GM11168 (cell line): ENCODE measurements around the gene DACT3.

Source experiments
- in situ Hi-C: fragments of 300-500 bp; cut with MboI; formaldehyde crosslinking; loops from one replicate; pipeline ENCODE4 v1.12.0; 2022; ENCODE audit warnings: low sequenced_read_pairs; ENCODE audit not compliant: unreplicated experiment

The DACT3 gene

DNA sequence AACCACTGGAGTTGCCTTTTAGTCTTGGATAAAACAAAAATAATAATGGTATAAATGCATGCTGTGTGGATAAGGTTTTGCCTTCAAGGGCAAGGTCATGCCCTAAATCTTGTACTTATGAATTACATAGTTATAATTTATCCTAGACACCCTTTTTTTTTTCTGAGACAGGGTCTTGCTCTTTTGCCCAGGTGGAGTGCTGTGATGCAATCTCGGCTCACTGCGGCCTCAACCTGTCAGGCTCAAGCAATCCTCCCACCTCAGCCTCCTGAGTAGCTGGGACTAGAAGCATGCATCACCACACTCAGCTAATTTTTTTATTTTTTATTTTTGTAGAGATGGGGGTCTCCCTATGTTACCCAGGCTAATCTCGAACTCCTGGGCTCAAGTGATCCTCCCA, 7.7 kb upstream of the DACT3 start:
- in situ Hi-C loops, result no loop called here

DNA sequence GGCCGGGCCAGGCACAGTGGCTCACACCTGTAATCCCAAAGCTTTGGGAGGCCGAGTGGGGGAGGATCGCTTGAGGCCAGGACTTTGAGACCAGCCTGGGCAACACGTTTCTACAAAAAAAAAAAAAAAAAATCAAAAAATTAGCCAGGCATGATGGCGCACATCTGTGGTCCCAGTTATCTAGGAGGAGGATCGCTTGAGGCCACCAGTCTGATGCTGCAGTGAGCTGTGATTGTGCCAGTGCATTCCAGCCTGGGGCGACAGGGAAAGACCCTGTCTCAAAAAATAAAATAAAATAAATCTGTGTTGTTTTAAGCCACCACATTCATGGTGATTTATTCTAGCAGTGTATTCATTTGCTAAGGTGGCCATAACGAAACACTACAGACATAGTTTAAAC, 4.1 kb upstream of the DACT3 start:
- in situ Hi-C loops, result no loop called here

- in situ Hi-C loops, result loop anchor here (5.0 kb wide), 1 partner anchor 50 kb away; no protein-coding TSS in a partner anchor
Measured at GRCh38 chr19:46661735-46662592, 982 bp upstream of the DACT3 start.

- in situ Hi-C loops, result loop anchor here (5.0 kb wide), 1 partner anchor 48 kb away; no protein-coding TSS in a partner anchor
Measured at GRCh38 chr19:46660551-46661019, 397 bp downstream of the DACT3 start.

DNA sequence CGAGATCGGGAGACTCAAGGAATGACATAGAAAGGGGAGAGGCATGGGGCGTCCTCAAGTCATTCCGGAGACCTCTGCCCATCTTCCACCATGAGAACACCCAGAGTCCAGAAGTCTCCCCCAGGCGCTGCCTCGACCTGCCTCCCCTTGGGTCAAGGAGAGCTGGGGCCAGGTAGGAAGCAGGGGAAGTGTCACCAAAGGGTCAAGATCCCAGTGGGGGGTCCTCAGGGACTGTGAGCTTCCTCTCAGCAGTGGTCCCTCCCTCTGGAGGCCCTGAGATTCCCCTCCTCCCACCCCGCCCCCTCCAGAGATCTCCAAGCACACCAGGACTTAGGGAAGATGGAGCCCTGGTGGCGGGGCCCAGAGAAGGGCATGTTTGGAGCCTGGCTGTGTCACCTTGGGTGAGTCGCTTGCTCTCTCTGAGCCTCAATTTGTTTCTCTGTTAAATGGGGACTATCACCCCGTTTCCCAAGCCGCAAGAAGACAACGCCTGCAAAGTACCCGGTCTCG, 919 bp downstream of the DACT3 start:
- in situ Hi-C loops, result loop anchor here (5.0 kb wide), 1 partner anchor 48 kb away; no protein-coding TSS in a partner anchor

DNA sequence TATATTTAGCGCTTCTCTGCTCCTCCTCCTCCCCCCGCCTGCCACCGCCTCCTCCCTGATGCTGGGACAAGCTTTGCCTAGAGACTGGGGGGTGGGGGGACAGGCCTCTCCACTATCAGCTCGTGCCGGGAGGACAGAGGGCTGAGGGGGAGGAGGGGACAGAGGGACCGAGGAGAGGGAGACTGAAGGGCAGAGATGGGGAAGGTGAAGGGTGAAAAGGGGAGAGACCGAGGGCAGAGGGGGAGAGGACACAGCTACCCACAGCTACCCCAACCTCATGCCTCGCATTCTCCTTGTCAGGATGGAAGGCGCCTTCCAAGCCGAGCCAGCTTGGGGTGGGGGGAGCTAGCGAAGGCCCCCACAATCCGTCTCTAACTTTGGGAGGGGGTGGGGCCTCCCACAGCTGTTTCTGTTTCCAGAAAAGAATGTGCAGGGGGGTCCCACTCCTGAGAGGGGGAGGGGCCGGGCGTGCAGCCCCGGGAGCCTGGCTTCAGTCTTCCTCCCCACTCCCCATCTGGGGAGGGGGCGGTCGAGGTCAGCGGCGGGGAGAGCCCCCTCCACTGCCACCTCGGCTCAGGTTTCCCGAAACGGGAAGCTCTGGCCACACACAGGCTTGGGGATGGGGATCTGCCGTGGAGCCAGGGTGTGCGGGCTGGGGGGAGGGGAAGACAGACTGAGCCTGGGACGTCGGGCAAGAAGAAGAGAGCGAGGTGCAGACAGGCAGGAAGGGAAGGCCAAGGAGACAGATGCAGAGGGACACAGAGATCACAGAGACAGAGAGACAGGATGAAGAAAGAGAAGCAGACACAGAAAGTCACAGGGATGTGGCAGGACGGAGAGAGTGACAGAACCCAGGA, 1.6 kb downstream of the DACT3 start:
- in situ Hi-C loops, result loop anchor here (5.0 kb wide), 2 partner anchors 47 to 127 kb away; no protein-coding TSS in a partner anchor

DNA sequence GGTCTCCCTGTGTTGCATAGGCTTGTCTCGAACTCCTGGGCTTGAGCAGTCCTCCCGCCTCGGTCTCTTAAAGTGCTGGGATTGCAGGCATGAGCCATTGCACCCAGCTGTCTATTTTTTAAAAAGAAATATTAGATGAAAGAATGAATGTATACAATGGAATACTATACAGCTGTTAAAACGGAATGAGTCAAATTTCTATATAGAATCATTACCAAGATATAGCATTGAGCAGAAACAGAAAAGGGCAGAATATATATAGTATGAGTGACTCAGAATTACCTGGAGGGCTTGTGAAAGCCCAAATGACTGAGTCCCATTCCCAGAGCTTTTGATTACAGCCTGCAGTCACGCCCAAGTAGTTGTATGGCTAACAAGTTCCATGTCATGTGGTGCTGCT, 4.4 kb downstream of the DACT3 start:
- in situ Hi-C loops, result loop anchor here (5.0 kb wide), 1 partner anchor 124 kb away; no protein-coding TSS in a partner anchor

DNA sequence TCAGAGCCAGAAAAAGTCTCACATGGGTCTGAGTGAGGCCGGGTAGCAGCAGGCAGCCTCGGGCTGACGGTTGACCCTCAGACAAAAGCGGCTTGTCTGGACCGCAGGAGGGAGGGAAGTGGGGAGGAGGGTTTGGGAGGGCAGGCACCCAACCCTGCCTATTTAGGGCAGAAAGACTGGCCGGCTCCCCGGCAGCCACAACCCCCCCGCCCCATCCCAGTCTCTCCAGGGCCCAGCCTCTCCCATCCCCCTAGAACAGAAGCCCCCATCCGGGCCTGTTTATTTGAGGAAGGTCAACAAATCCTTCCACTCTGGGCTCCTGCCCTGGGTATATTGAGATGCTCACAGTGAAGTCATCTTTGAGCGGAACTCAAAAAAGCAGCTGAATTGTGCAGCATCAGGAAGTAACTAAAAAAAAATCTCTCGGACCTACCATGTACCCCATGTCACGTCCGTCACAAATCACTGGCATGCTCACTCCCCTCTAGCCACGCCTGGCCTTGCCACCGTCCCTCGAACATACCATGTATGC, 6.3 kb downstream of the DACT3 start:
- in situ Hi-C loops, result loop anchor here (5.0 kb wide), 1 partner anchor 122 kb away; no protein-coding TSS in a partner anchor

DNA sequence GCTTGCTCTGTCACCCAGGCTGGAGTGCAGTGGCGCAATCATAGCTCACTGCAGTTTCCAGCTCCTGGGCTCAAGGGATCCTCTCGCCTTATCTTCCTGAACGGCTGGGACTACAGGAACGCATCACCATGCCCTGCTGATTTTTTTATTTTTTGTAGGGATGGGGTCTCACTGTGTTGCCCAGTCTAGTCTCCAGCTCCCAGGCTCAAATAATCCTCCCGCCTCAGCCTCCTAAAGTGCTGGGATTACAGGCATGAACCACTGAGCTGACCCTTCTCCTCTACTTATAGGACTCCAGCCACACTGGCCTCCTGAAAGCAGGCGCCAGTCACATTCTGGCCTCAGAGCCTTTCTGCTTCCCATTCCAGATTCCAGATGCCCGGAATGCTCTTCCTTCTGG, 10.5 kb downstream of the DACT3 start:
- in situ Hi-C loops, result no loop called here

DNA sequence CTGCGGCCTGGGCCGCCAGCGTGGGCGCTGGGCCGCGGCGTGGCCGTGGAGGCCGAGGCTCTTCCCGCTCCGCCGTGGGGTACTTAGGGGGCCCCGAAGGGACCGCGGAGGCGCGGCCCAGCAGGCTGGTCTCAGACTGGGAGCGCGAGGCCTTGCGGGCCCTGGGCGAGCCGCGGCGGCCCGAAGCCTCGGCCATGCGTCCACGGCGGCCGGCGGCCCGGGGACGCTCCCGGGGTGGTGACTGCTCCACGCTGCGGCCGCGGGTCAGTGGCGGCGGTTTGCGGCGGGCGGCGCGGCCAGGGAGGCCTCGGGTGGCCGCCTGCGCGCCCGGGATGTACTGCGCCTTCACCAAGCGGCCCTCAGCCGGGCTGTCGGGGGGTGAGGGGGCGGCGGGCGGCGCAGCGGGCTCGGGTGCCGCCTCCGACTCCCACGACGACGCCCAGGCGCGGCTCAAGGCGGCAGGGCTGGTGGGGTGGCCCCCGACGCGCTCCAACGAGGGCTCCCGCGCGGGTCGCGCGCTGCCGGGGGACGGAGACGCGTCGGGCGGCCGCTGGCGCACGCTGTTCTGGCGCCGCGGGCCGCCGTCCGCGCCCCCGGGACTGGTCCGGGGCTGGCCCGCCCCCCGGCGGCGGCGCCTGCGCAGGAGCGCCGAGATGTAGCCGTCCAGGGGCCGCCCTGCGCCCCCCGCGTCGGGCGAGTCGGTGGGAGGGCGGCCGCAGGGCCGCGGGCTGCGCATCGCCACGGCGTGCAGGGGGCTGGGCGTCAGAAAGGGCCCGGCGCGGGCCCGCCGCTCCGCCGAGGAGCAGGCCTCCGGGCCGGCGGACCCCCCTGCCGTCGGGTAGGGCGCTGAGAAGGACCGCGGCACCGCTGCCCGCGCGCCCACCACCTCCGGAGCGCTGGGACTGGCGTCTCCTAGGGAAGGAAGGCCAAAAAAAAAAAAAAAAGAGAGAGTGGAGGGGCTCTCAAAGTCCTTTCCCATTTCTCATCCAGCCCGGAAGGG, 11.7 kb downstream of the DACT3 start:
- in situ Hi-C loops, result no loop called here

DNA sequence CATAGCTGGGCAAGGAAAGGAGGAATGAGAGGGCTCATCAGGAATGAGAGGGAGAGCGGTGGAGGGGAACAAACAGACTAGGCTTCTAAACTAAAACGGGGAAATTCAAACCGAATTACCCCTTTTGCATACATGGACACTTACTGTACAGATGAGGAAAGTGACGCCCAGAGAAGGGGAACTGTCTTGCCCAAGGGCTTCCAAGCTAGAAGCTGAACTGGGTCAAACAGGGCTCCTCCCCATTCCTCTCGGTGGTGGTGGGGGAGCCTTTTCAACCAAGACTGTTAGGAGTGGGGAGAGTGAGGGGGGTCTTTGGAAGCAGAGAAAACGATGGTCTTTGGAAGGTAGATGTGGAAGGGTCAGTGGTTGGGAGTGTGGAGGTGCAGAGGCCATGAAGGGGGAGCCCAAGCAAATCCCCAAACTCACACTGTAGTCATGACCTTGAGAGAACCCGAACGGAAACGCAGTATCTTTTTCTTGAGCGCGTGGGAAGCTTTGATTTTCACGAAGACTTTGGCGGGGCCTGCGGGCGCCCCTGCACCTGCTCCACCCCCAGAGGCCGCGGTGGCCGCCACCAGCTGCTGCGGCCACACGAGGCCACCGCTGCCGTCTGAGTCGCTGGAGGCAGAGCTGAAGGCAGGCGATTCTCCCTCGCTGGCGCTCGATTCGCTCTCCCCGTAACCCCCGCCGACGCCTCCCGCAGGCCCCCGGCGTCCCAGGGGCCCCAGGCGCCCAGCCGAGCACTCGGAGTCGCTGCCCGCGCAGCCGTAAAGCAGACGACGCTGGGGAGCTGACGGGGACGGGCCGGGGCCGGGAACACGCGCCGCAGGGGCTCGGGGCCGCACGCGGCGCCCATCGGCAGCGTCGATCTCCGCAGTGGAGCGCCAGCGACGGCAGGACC, 12.7 kb downstream of the DACT3 start:
- in situ Hi-C loops, result no loop called here

- in situ Hi-C loops, result no loop called here
Measured at GRCh38 chr19:46646402-46646801, 14.6 kb downstream of the DACT3 start.

DNA sequence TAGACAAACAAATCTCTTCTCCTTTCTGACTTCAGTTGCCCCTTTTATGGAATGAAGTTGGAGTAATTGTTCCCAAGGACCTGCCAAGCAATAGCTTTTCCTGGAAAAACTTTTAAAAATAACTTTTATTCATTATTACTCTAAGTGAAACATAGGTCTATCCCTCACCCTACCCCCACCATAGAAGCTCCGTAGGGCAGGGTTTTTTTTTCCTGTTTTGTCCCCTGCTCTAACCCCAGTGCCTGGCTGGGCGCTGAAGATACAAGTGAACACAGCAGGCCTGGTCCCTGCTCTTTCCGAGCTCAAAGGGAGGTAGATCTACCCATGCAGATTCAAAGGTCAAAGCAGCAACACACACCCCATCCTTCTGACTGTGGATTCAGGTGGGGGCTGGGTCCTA, 16.3 kb downstream of the DACT3 start:
- in situ Hi-C loops, result no loop called here

- in situ Hi-C loops, result no loop called here
Measured at GRCh38 chr19:46640656-46641055, 20.3 kb downstream of the DACT3 start.

GRCh38 chr19:46639358-46640182, 21.4 kb downstream of the DACT3 start:
- in situ Hi-C loops, result no loop called here

GRCh38 chr19:46637224-46637623, 23.8 kb downstream of the DACT3 start:
- in situ Hi-C loops, result no loop called here
